GM12878 (cell line): ENCODE data around the gene SLC2A2. TPM values are rescaled to one million over a fixed set of nuclear protein-coding genes. Genes with fewer than 3 reads are reported as not detected.

Experiments used
- ATAC-seq: fragments of 200-7000 bp; cut with Tn5 transposase; 3 replicates; pipeline ENCODE4 v1.9.1; 2020; ENCODE audit warnings: mild to moderate bottlenecking, moderate library complexity
- BruUV-seq: library from RNA; stranded (reverse); fragments of 400-500 nt; replicated peaks from 2 replicates; lab custom pipeline; 2021; lab: Mats Ljungman, UMichigan
- CTCF ChIA-PET: fragments of 300-600 bp; sonication (Branson Sonifier 250); formaldehyde crosslinking; extraction: SDS; loops from one replicate; lab custom pipeline; 2021; ENCODE audit warnings: inconsistent platforms; lab: Yijun Ruan, JAX
- POLR2A ChIA-PET: fragments of 350-600 bp; formaldehyde crosslinking; extraction: SDS; loops from one replicate; lab custom pipeline; 2021; ENCODE audit warnings: inconsistent platforms; lab: Charles Lee
- RAD21 ChIA-PET: fragments of 300-600 bp; sonication (Branson Sonifier 250); formaldehyde crosslinking; loops from one replicate; lab custom pipeline; 2023; ENCODE audit warnings: antibody characterized with exemption; ENCODE audit not compliant: unreplicated experiment; lab: Charles Lee
- SMC1A ChIA-PET: fragments of 300-600 bp; sonication (Branson Sonifier 250); formaldehyde crosslinking; loops from one replicate; lab custom pipeline; 2023; ENCODE audit not compliant: unreplicated experiment, uncharacterized antibody; lab: Charles Lee
- DNase-seq: peaks from one replicate; pipeline ENCODE4 v3.0.0-alpha.2; 2011; ENCODE audit warnings: low read depth, low spot score
- FAIRE-seq: peaks from 3 replicates; lab custom pipeline; 2011; peaks lifted over from hg19 to GRCh38; lab: Jason Lieb, UNC
- H2AFZ ChIP-seq: 2 replicates; pipeline ENCODE4 v1.6.0; 2011; ENCODE audit warnings: low read depth, low read length, control low read depth; ENCODE audit not compliant: control insufficient read depth
- H3K27ac ChIP-seq: 2 replicates; pipeline ENCODE4 v1.5.1; 2011; ENCODE audit warnings: control low read depth; ENCODE audit not compliant: control insufficient read depth, insufficient read depth
- H3K27me3 ChIP-seq, 2 experiments: replicated peaks in 1 of 2; 2 replicates each; pipeline versions ENCODE4 v1.6.0 to v1.6.1; 2011; ENCODE audit warnings: low read length in 1 of 2; ENCODE audit not compliant: control insufficient read depth in 2 of 2, insufficient read depth in 2 of 2
- H3K36me3 ChIP-seq, 2 experiments: 2 replicates each; pipeline ENCODE4 v1.5.1; 2011; ENCODE audit warnings: low read length in 1 of 2; ENCODE audit not compliant: control insufficient read depth in 2 of 2, insufficient read depth in 2 of 2
- H3K4me1 ChIP-seq: 2 replicates; pipeline ENCODE4 v1.6.1; 2011; ENCODE audit warnings: mild to moderate bottlenecking, low read length, moderate library complexity, mixed read lengths; ENCODE audit not compliant: control insufficient read depth, insufficient read depth
- H3K4me2 ChIP-seq: 2 replicates; pipeline ENCODE4 v1.6.0; 2011; ENCODE audit warnings: control low read depth; ENCODE audit not compliant: control insufficient read depth, insufficient read depth
- H3K4me3 ChIP-seq: fragments of 200-600 bp; sonication (generic); 2 replicates; pipeline ENCODE4 v1.5.1; 2016
- H3K79me2 ChIP-seq: 2 replicates; pipeline ENCODE4 v1.6.0; 2011; ENCODE audit warnings: low read length; ENCODE audit not compliant: control insufficient read depth, insufficient read depth
- H3K9ac ChIP-seq: 2 replicates; pipeline ENCODE4 v1.8.0; 2011; ENCODE audit warnings: low read length, control low read depth, mixed read lengths; ENCODE audit not compliant: control insufficient read depth, insufficient read depth
- H3K9me3 ChIP-seq: replicated peaks from 3 replicates; pipeline ENCODE4 v1.5.1; 2011; ENCODE audit warnings: mild to moderate bottlenecking, low read length; ENCODE audit not compliant: control insufficient read depth, insufficient read depth
- H4K20me1 ChIP-seq: 2 replicates; pipeline ENCODE4 v1.6.0; 2011; ENCODE audit not compliant: control insufficient read depth, insufficient read depth
- ATF7 ChIP-seq: fragments of 450-650 bp; IDR thresholded peaks from 2 replicates; pipeline ENCODE4 v1.6.1; 2016; ENCODE audit warnings: low read depth, mild to moderate bottlenecking
- ETV6 ChIP-seq, 2 experiments: fragments of 450-650 bp in 1 of 2; IDR thresholded peaks in 1 of 2; conservative IDR thresholded peaks in 1 of 2; 2 replicates each; pipeline ENCODE4 v1.6.1; 2014; ENCODE audit warnings: antibody characterized with exemption in 1 of 2, borderline replicate concordance in 1 of 2, low read depth in 1 of 2, mild to moderate bottlenecking in 1 of 2, moderate library complexity in 1 of 2
- IRF4 ChIP-seq: IDR thresholded peaks from 2 replicates; pipeline ENCODE4 v1.6.1; 2011; ENCODE audit warnings: low read depth, low read length
- IRF5 ChIP-seq: fragments of 450-650 bp; IDR thresholded peaks from 2 replicates; pipeline ENCODE4 v1.6.1; 2017; ENCODE audit warnings: borderline replicate concordance
- KDM1A ChIP-seq: fragments of 200-600 bp; sonication (generic); IDR thresholded peaks from 2 replicates; pipeline ENCODE4 v1.6.1; 2016; ENCODE audit warnings: borderline replicate concordance
- MEF2A ChIP-seq: IDR thresholded peaks from 2 replicates; pipeline ENCODE4 v1.6.1; 2011; ENCODE audit warnings: low read depth, mild to moderate bottlenecking, low read length, moderate library complexity; ENCODE audit not compliant: insufficient read depth
- NR2C1 ChIP-seq: fragments of 450-650 bp; IDR thresholded peaks from 2 replicates; pipeline ENCODE4 v1.6.1; 2017; ENCODE audit warnings: antibody characterized with exemption, mild to moderate bottlenecking, moderate library complexity
- RAD51 ChIP-seq: fragments of 450-650 bp; IDR thresholded peaks from 2 replicates; pipeline ENCODE4 v1.6.1; 2016; ENCODE audit warnings: moderate library complexity, mild to moderate bottlenecking, inconsistent platforms
- RCOR1 ChIP-seq: conservative IDR thresholded peaks from 2 replicates; pipeline ENCODE4 v1.6.1; 2012; ENCODE audit warnings: low read depth, low read length, improper control_type of control experiment
- RELB ChIP-seq: fragments of 450-650 bp; IDR thresholded peaks from 2 replicates; pipeline ENCODE4 v1.6.1; 2017; ENCODE audit warnings: low read depth, mild to moderate bottlenecking, moderate library complexity
- SPI1 ChIP-seq: IDR thresholded peaks from 2 replicates; pipeline ENCODE4 v1.6.1; 2011; ENCODE audit warnings: low read depth, mild to moderate bottlenecking, low read length, moderate library complexity, borderline replicate concordance; ENCODE audit not compliant: insufficient read depth
- SUZ12 ChIP-seq: fragments of 200-600 bp; sonication (generic); IDR thresholded peaks from one replicate; pipeline ENCODE4 v1.6.1; 2018; ENCODE audit warnings: antibody characterized with exemption, mild to moderate bottlenecking; ENCODE audit not compliant: unreplicated experiment
- WRNIP1 ChIP-seq: IDR thresholded peaks from 2 replicates; pipeline ENCODE4 v1.6.1; 2011; ENCODE audit warnings: low read depth, low read length, improper control_type of control experiment, borderline replicate concordance
- ZSCAN29 ChIP-seq: fragments of 450-650 bp; IDR thresholded peaks from 2 replicates; pipeline ENCODE4 v1.6.1; 2017; ENCODE audit warnings: mild to moderate bottlenecking, moderate library complexity
- WGBS: methylation state at CpG from one replicate; pipeline ENCODE4 v1.1.6; 2016; ENCODE audit warnings: low lambda C conversion rate; ENCODE audit not compliant: insufficient replicate concordance, insufficient coverage; ENCODE audit errors: missing lambda C conversion rate; 5-methylcytosine and 5-hydroxymethylcytosine counted together
- in situ Hi-C: fragments of 300-500 bp; cut with MboI; formaldehyde crosslinking; loops from 9 replicates; pipeline ENCODE4 v1.14.3; 2018; ENCODE audit warnings: mixed read lengths
- intact Hi-C: fragments of 100-400 bp; cut with micrococcal nuclease; formaldehyde crosslinking; loops from one replicate; pipeline ENCODE4 v1.14.2; 2022; ENCODE audit not compliant: unreplicated experiment
- polyA plus RNA-seq, 11 experiments: library from polyadenylated mRNA; depleted of rRNA in 4 of 11; unstranded in 6 of 11; stranded (reverse) in 5 of 11; fragments of >200 nt; fragmentation: Nextera tagmentation in 4 of 11; fragmentation: Illumina TruSeq in 1 of 11; extraction: Ambion mirVana in 4 of 11; extraction: Trizol in 1 of 11; gene quantifications; 1 replicate in 1 of 11; 2 replicates in 10 of 11; pipeline versions ENCODE4 v1.2.1 to v1.2.3, GENCODE V29; 2011 to 2016; ENCODE audit warnings: inconsistent platforms in 2 of 11, missing spikeins in 2 of 11, low read depth in 1 of 11
- total RNA-seq, 4 experiments: library from RNA; depleted of rRNA in 3 of 4; stranded (reverse); fragments of >200 nt in 3 of 4; fragmentation: Illumina TruSeq in 1 of 4; extraction: Trizol in 1 of 4; gene quantifications; 2 replicates each; pipeline versions ENCODE4 v1.2.1 to v1.2.3, GENCODE V29; 2013 to 2021

SLC2A2 gene
- total and polyA plus RNA-seq, 10 of the 15 experiments (the other 5 are each of a cell fraction or from before 2014, with no cell fraction given) = 0.04 to 0.10 (median 0.04) TPM; not detected in 7

DNA sequence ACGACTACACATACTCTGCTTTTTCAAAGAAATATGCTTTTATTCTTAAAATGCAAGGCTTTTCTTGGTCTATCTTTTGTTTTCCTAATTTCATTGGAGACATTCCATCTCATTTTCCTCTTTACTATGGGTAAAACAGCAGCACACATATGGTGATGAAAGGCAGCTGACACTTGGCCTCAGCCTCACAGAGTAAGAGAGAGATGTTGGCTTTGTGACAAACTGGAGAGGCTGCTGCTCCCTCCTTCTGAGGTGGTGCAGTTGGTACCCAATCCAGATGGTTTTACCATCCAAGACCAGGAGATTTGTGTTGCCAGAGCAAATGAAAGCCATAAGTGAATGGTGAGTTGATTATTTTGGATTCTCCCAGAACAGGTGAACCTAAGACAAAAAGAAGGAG lies 13.2 kb upstream of the SLC2A2 start (continued):
- TF ChIP-seq RELB (no peak), ETV6 (conservative IDR thresholded peaks at IDR 0.05 in 1 of 2, IDR thresholded peaks at IDR 0.05 in 1 of 2; ENCODE audit: borderline replicate concordance in 1 of 2, low read depth in 1 of 2) (no peak), ZSCAN29 (no peak), NR2C1 (no peak), RCOR1 (no peak)
- TF ChIP-seq, all 136 proteins: peak for 0

DNA sequence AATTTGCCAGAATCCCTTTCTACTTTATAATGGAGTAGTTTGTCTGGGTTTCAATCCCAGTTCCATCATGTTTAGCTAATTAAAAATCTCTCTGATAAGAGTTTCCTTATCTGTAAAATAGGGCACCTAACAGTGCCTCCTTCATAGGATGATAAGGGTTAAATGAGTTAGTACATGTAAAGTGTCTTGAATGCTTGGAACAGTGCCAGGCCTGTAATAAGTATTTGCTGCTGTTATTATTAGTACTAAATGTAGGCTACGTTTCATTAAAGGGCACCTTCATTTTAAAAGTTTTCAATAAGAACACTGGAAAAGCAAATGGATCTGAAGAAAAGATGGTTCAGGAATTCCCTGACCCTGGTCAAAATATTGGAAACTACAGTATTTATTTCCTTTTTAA lies 11.8 kb upstream of the SLC2A2 start:
- in situ Hi-C loops = no loop called here
- Histone ChIP-seq H3K27ac (no peak overlapping the region), H2AFZ (no peak overlapping the region), H3K4me2 (no peak overlapping the region), H3K79me2 (no peaks in the 10 kb centered on the region), H3K9ac (no peak overlapping the region), H3K4me1 (no peaks in the 10 kb centered on the region), H4K20me1 (no peaks in the 10 kb centered on the region), H3K36me3 (no peaks in the 10 kb centered on the region), H3K27me3 (no peaks in the 10 kb centered on the region), H3K9me3 (no peaks in the 10 kb centered on the region), H3K4me3 (no peak overlapping the region)
- no peak for DNase-seq
- intact Hi-C loops = no loop called here
- no peak for TF ChIP-seq ATF7
- no peak for TF ChIP-seq SPI1
- no peak for TF ChIP-seq WRNIP1
- no peak for TF ChIP-seq RAD51
- TF ChIP-seq SUZ12 = no peak
- no peak for TF ChIP-seq IRF4
- TF ChIP-seq IRF5 = no peak
- TF ChIP-seq KDM1A = no peak
- no peak for TF ChIP-seq MEF2A
- FAIRE-seq = no peak
- no peak for ATAC-seq
- 0% methylated on average over 1 of the region's 1 CpG for WGBS
- ChIA-PET SMC1A (no interaction called here), RAD21 (no interaction called here), POLR2A (no interaction called here), CTCF (interaction anchor here (0.7 kb wide), 1 partner anchor 13 kb away, joined by 4 read pairs; no protein-coding TSS in a partner anchor)
- no TSS peak for BruUV-seq
